Kidney epithelial cell (primary cell): ENCODE results near the gene GALE. TPM values are rescaled to one million over a fixed set of nuclear protein-coding genes. Genes with fewer than 3 reads are reported as not detected.

Source experiments
- DNase-seq: peaks from one replicate; pipeline ENCODE4 v3.0.0-alpha.2; 2010; ENCODE audit warnings: low read depth
- H3K27me3 ChIP-seq: 2 replicates; pipeline ENCODE4 v1.6.0; 2011; ENCODE audit warnings: low read length; ENCODE audit not compliant: control insufficient read depth, insufficient read depth
- H3K36me3 ChIP-seq: 2 replicates; pipeline ENCODE4 v1.5.1; 2011; ENCODE audit warnings: low read length; ENCODE audit not compliant: control insufficient read depth, insufficient read depth
- H3K4me3 ChIP-seq: 2 replicates; pipeline ENCODE4 v1.5.1; 2011; ENCODE audit warnings: low read depth, mild to moderate bottlenecking, control low read depth, low read length
- CTCF ChIP-seq: IDR thresholded peaks from 2 replicates; pipeline ENCODE4 v1.5.1; 2011; ENCODE audit warnings: mild to moderate bottlenecking, moderate library complexity, low read length, control low read depth, inconsistent platforms; ENCODE audit not compliant: insufficient read depth, poor library complexity, severe bottlenecking
- total RNA-seq: library from RNA; depleted of rRNA; stranded (reverse); fragments of >200 nt; gene quantifications from 2 replicates; pipeline ENCODE4 v1.2.3, GENCODE V29; 2015

The GALE gene
- total RNA-seq, 1 donor from 2014 or later: 158 TPM

GRCh38 chr1:23763041-23763577 lies 37.4 kb downstream of the GALE start:
- Histone ChIP-seq H3K27me3 (no peaks in the 10 kb centered on the region), H3K36me3 (no peaks in the 10 kb centered on the region), H3K4me3 (no peak overlapping the region)
- no peak for TF ChIP-seq CTCF
- DNase-seq: no peak

- TF ChIP-seq CTCF: no peak
- H3K27me3 ChIP-seq: no peaks in the 10 kb centered on the region
- DNase-seq: no peak
- peaks cover 3% of the 10 kb centered on the region for H3K36me3 ChIP-seq
- no peak overlapping the region for H3K4me3 ChIP-seq
Observed at GRCh38 chr1:23759277-23759676, 41.3 kb downstream of the GALE start.

- no peaks in the 10 kb centered on the region for H3K27me3 ChIP-seq
- no peak for DNase-seq
- H3K4me3 ChIP-seq: no peak overlapping the region
- TF ChIP-seq CTCF: no peak
- peaks cover 3% of the 10 kb centered on the region for H3K36me3 ChIP-seq
Observed at GRCh38 chr1:23757812-23758211, 42.7 kb downstream of the GALE start.

- no peak for TF ChIP-seq CTCF
- no peaks in the 10 kb centered on the region for H3K27me3 ChIP-seq
Observed at GRCh38 chr1:23756676-23757075, 43.9 kb downstream of the GALE start.

GRCh38 chr1:23752909-23753308 lies 47.6 kb downstream of the GALE start:
- DNase-seq: no peak
- Histone ChIP-seq H3K4me3 (no peak overlapping the region), H3K36me3 (peaks cover 3% of the 10 kb centered on the region), H3K27me3 (no peaks in the 10 kb centered on the region)
- TF ChIP-seq CTCF: no peak

More at GRCh38 chr1:23756676-23757075, 43.9 kb downstream of the GALE start:
- peak; percentile 61 for DNase-seq
- H3K4me3 ChIP-seq: no peak overlapping the region
- peaks cover 3% of the 10 kb centered on the region for H3K36me3 ChIP-seq

- no peak for TF ChIP-seq CTCF
- no peaks in the 10 kb centered on the region for H3K27me3 ChIP-seq
- no peak overlapping the region for H3K4me3 ChIP-seq
- H3K36me3 ChIP-seq: peaks cover 1% of the 10 kb centered on the region
- no peak for DNase-seq
Observed at GRCh38 chr1:23751815-23752200, 48.7 kb downstream of the GALE start.
